WTC11 (cell line): Measurements from ENCODE around the gene SLC34A1. TPM values are rescaled to one million over a fixed set of nuclear protein-coding genes. Genes with fewer than 3 reads are reported as not detected.

Experiments
- ATAC-seq: fragments of 200-7000 bp; cut with Tn5 transposase; 2 replicates; pipeline ENCODE4 v1.10.0; 2021; ENCODE audit warnings: mild to moderate bottlenecking, moderate library complexity
- CTCF ChIA-PET: fragments of 300-600 bp; sonication (Branson Sonifier 250); formaldehyde crosslinking; loops from one replicate; lab custom pipeline; 2021; ENCODE audit warnings: antibody characterized with exemption; lab: Charles Lee
- POLR2A ChIA-PET: fragments of 350-600 bp; sonication (Branson Sonifier 250); formaldehyde crosslinking; loops from one replicate; lab custom pipeline; 2021; ENCODE audit warnings: antibody characterized with exemption; lab: Charles Lee
- DNase-seq: peaks from one replicate; pipeline ENCODE4 v3.0.0; 2021; ENCODE audit warnings: low spot score
- H3K27ac Mint-ChIP-seq: 2 replicates; pipeline ENCODE4 v1.8.0; 2021; ENCODE audit warnings: mixed read lengths
- H3K27me3 Mint-ChIP-seq: 2 replicates; pipeline ENCODE4 v1.8.0; 2021; ENCODE audit warnings: low read depth, mild to moderate bottlenecking, moderate library complexity, mixed read lengths
- H3K36me3 Mint-ChIP-seq: 2 replicates; pipeline ENCODE4 v1.8.0; 2021; ENCODE audit warnings: mixed read lengths
- H3K4me1 Mint-ChIP-seq: 2 replicates; pipeline ENCODE4 v1.8.0; 2022; ENCODE audit warnings: mixed read lengths
- H3K4me3 Mint-ChIP-seq: 2 replicates; pipeline ENCODE4 v1.8.0; 2021; ENCODE audit warnings: mild to moderate bottlenecking, moderate library complexity, mixed read lengths
- H3K9me3 Mint-ChIP-seq: 2 replicates; pipeline ENCODE4 v1.8.0; 2021; ENCODE audit warnings: mixed read lengths
- AFF4 ChIP-seq: sonication (generic); formaldehyde crosslinking; IDR thresholded peaks from 2 replicates; pipeline ENCODE4 v1.8.1; 2023; ENCODE audit warnings: mild to moderate bottlenecking, missing genetic modification reagents, borderline replicate concordance
- ATF3 ChIP-seq: sonication (generic); formaldehyde crosslinking; conservative IDR thresholded peaks from 2 replicates; pipeline ENCODE4 v1.8.1; 2022; ENCODE audit warnings: mild to moderate bottlenecking, missing genetic modification reagents
- ATF6 ChIP-seq: sonication (generic); formaldehyde crosslinking; IDR thresholded peaks from 2 replicates; pipeline ENCODE4 v1.8.1; 2023; ENCODE audit warnings: mild to moderate bottlenecking, missing genetic modification reagents
- CDX4 ChIP-seq: fragments of 250-450 bp; sonication (Bioruptor Pico); IDR thresholded peaks from 2 replicates; pipeline ENCODE4 v1.9.0; 2021; ENCODE audit warnings: moderate library complexity, mild to moderate bottlenecking, inconsistent platforms, borderline replicate concordance
- CREM ChIP-seq: sonication (generic); formaldehyde crosslinking; IDR thresholded peaks from 2 replicates; pipeline ENCODE4 v1.8.1; 2022; ENCODE audit warnings: mild to moderate bottlenecking, missing genetic modification reagents, moderate library complexity
- HMGXB4 ChIP-seq: sonication (generic); formaldehyde crosslinking; IDR thresholded peaks from 2 replicates; pipeline ENCODE4 v1.8.1; 2023; ENCODE audit warnings: mild to moderate bottlenecking, moderate library complexity, missing genetic modification reagents
- JAZF1 ChIP-seq: fragments of 250-450 bp; sonication (Bioruptor Pico); IDR thresholded peaks from 2 replicates; pipeline ENCODE4 v1.9.0; 2021; ENCODE audit warnings: moderate library complexity, mild to moderate bottlenecking, inconsistent platforms
- PREB ChIP-seq: sonication (generic); formaldehyde crosslinking; IDR thresholded peaks from 2 replicates; pipeline ENCODE4 v1.8.1; 2022; ENCODE audit warnings: mild to moderate bottlenecking, missing genetic modification reagents, moderate library complexity, borderline replicate concordance
- PRRX2 ChIP-seq: fragments of 250-450 bp; sonication (Bioruptor Pico); IDR thresholded peaks from 2 replicates; pipeline ENCODE4 v1.8.0; 2021; ENCODE audit warnings: mild to moderate bottlenecking
- RELA ChIP-seq: sonication (generic); formaldehyde crosslinking; IDR thresholded peaks from 2 replicates; pipeline ENCODE4 v1.8.1; 2022; ENCODE audit warnings: missing genetic modification reagents, mild to moderate bottlenecking, borderline replicate concordance
- SMAD3 ChIP-seq: sonication (generic); formaldehyde crosslinking; IDR thresholded peaks from 2 replicates; pipeline ENCODE4 v1.8.0; 2022; ENCODE audit warnings: missing genetic modification reagents, mild to moderate bottlenecking, borderline replicate concordance
- STAT6 ChIP-seq: sonication (generic); formaldehyde crosslinking; conservative IDR thresholded peaks from 2 replicates; pipeline ENCODE4 v1.8.1; 2023; ENCODE audit warnings: mild to moderate bottlenecking, low read depth, missing genetic modification reagents, moderate library complexity
- USF1 ChIP-seq: sonication (generic); formaldehyde crosslinking; IDR thresholded peaks from 2 replicates; pipeline ENCODE4 v1.8.0; 2022; ENCODE audit warnings: mild to moderate bottlenecking, missing genetic modification reagents
- USF2 ChIP-seq: sonication (generic); formaldehyde crosslinking; IDR thresholded peaks from 2 replicates; pipeline ENCODE4 v1.8.1; 2023; ENCODE audit warnings: mild to moderate bottlenecking, missing genetic modification reagents, moderate library complexity
- ZMAT4 ChIP-seq: fragments of 250-450 bp; sonication (Bioruptor Pico); IDR thresholded peaks from 2 replicates; pipeline ENCODE4 v1.9.0; 2021; ENCODE audit warnings: mild to moderate bottlenecking
- ZNF425 ChIP-seq: fragments of 250-450 bp; sonication (Bioruptor Pico); conservative IDR thresholded peaks from 2 replicates; pipeline ENCODE4 v1.9.0; 2021; ENCODE audit warnings: mild to moderate bottlenecking
- total RNA-seq: library from RNA; stranded (reverse); gene quantifications from 3 replicates; pipeline ENCODE4 v1.2.3, GENCODE V29; 2021

Gene SLC34A1
- total RNA-seq, 1 experiment from 2014 or later: not detected

- TF ChIP-seq STAT6 (CRISPR knock-in tag): no peak
- 0 out of 2 replicates have a peak, but pooled peaks have one; percentile 12 for TF ChIP-seq USF1 (CRISPR knock-in tag)
- peak; percentile 49; the same call in 1 of the 2 replicates for TF ChIP-seq HMGXB4
- TF ChIP-seq ATF6 (CRISPR knock-in tag): no peak
- no peak for TF ChIP-seq JAZF1 (CRISPR knock-in tag)
- 0 out of 2 replicates have a peak, but pooled peaks have one; percentile 21 for TF ChIP-seq RELA (CRISPR knock-in tag)
- no peak for TF ChIP-seq SMAD3
- no peak for TF ChIP-seq ATF3
- no peak for TF ChIP-seq PRRX2
- no peak for TF ChIP-seq ZMAT4
These were observed 43.1 kb downstream of the SLC34A1 start (continued) for GRCh38 chr5:177427211-177427822.

GRCh38 chr5:177427919-177428573 lies 43.8 kb downstream of the SLC34A1 start:
- CTCF ChIA-PET: interaction anchor here (0.8 to 9.4 kb wide), 12 partner anchors 9 to 119 kb away, joined by 3 to 95 read pairs (median 12); partner anchors contain the start of gene PFN3
- H3K4me3 Mint-ChIP-seq: peak overlapping the region; percentile 83
- TF ChIP-seq PREB (no peak), CREM (no peak), USF2 (CRISPR knock-in tag) (no peak), CDX4 (CRISPR knock-in tag) (no peak), ZNF425 (no peak), AFF4 (CRISPR knock-in tag) (no peak)

More at GRCh38 chr5:177427919-177428573, 43.8 kb downstream of the SLC34A1 start:
- Mint-ChIP-seq H3K9me3 (no peaks in the 10 kb centered on the region), H3K4me1 (peaks cover 18% of the 10 kb centered on the region), H3K27me3 (peaks cover 5% of the 10 kb centered on the region), H3K27ac (no peak overlapping the region), H3K36me3 (no peaks in the 10 kb centered on the region; the same call in 1 of the 2 replicates)
- ATAC-seq (no peak), DNase-seq (no peak)
- POLR2A ChIA-PET: interaction anchor here (1.2 to 2.2 kb wide), 5 partner anchors 18 to 38 kb away, joined by 3 to 19 read pairs (median 5); partner anchors contain the start of gene PRR7
